Mesothelial cell of epicardium (in vitro differentiated cells): ENCODE results near the gene CCL4L2. TPM values are rescaled to one million over a fixed set of nuclear protein-coding genes. Genes with fewer than 3 reads are reported as not detected.
"Not testable (repeated sequence)": the region's sequence is repeated elsewhere in the genome, so short reads cannot be mapped to it uniquely, and the experiment has no call there.

ENCODE experiments used
- DNase-seq, 2 experiments: peaks; one replicate each; pipeline ENCODE4 v3.0.0; 2021; ENCODE audit warnings: low spot score in 2 of 2; ENCODE audit not compliant: unreplicated experiment in 2 of 2
- H3K27ac Mint-ChIP-seq: 2 replicates; pipeline ENCODE4 v1.8.0; 2021; ENCODE audit warnings: mixed read lengths
- H3K27me3 Mint-ChIP-seq: 2 replicates; pipeline ENCODE4 v1.8.0; 2021; ENCODE audit warnings: low read depth, mixed read lengths
- H3K36me3 Mint-ChIP-seq: 2 replicates; pipeline ENCODE4 v1.8.0; 2021; ENCODE audit warnings: mixed read lengths
- H3K4me1 Mint-ChIP-seq: 2 replicates; pipeline ENCODE4 v1.8.0; 2021; ENCODE audit warnings: mixed read lengths
- H3K4me3 Mint-ChIP-seq: 2 replicates; pipeline ENCODE4 v1.8.0; 2021; ENCODE audit warnings: mild to moderate bottlenecking, moderate library complexity, mixed read lengths
- H3K9me3 Mint-ChIP-seq: 2 replicates; pipeline ENCODE4 v1.8.0; 2021; ENCODE audit warnings: mixed read lengths
- total RNA-seq: library from RNA; stranded (reverse); gene quantifications from 3 replicates; pipeline ENCODE4 v1.2.1, GENCODE V29; 2021
- TF ChIP-seq, protein P1 (sequence below): fragments of 200-600 bp; sonication (generic); IDR thresholded peaks from one replicate; pipeline ENCODE4 v1.5.0; 2021; ENCODE audit warnings: antibody characterized with exemption; ENCODE audit not compliant: unreplicated experiment

CCL4L2 gene
- total RNA-seq, 1 donor from 2014 or later = not detected

GRCh38 chr17:36184023-36184765 is 26.7 kb upstream of the CCL4L2 start:
- DNase-seq = no peak

GRCh38 chr17:36185416-36185815 is 25.4 kb upstream of the CCL4L2 start:
- no peak overlapping the region for H3K27ac Mint-ChIP-seq
- DNase-seq = no peak
- no peaks in the 10 kb centered on the region for H3K36me3 Mint-ChIP-seq
- peaks cover 6% of the 10 kb centered on the region for H3K4me1 Mint-ChIP-seq
- peaks cover 77% of the 10 kb centered on the region for H3K27me3 Mint-ChIP-seq
- H3K4me3 Mint-ChIP-seq = no peak overlapping the region
- TF ChIP-seq, protein P1, sequence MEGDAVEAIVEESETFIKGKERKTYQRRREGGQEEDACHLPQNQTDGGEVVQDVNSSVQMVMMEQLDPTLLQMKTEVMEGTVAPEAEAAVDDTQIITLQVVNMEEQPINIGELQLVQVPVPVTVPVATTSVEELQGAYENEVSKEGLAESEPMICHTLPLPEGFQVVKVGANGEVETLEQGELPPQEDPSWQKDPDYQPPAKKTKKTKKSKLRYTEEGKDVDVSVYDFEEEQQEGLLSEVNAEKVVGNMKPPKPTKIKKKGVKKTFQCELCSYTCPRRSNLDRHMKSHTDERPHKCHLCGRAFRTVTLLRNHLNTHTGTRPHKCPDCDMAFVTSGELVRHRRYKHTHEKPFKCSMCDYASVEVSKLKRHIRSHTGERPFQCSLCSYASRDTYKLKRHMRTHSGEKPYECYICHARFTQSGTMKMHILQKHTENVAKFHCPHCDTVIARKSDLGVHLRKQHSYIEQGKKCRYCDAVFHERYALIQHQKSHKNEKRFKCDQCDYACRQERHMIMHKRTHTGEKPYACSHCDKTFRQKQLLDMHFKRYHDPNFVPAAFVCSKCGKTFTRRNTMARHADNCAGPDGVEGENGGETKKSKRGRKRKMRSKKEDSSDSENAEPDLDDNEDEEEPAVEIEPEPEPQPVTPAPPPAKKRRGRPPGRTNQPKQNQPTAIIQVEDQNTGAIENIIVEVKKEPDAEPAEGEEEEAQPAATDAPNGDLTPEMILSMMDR = no peak
- H3K9me3 Mint-ChIP-seq = no peaks in the 10 kb centered on the region

More at GRCh38 chr17:36184023-36184765, 26.7 kb upstream of the CCL4L2 start:
- Mint-ChIP-seq H3K4me1 (peaks cover 6% of the 10 kb centered on the region), H3K36me3 (no peaks in the 10 kb centered on the region), H3K27me3 (peaks cover 79% of the 10 kb centered on the region), H3K9me3 (no peaks in the 10 kb centered on the region), H3K27ac (no peak overlapping the region), H3K4me3 (peak overlapping the region; percentile 76)
- TF ChIP-seq, protein P1 = no peak

GRCh38 chr17:36186810-36187763 is 23.8 kb upstream of the CCL4L2 start:
- DNase-seq = peak in 1 of 2 experiments; percentile 33
- not testable (repeated sequence) for H3K36me3 Mint-ChIP-seq, H3K9me3 Mint-ChIP-seq, H3K4me3 Mint-ChIP-seq, H3K4me1 Mint-ChIP-seq, H3K27ac Mint-ChIP-seq
- peaks cover 64% of the 10 kb centered on the region for H3K27me3 Mint-ChIP-seq

- not testable (repeated sequence) for H3K9me3 Mint-ChIP-seq, H3K4me1 Mint-ChIP-seq, DNase-seq, H3K27ac Mint-ChIP-seq, H3K4me3 Mint-ChIP-seq, H3K36me3 Mint-ChIP-seq
- peaks cover 60% of the 10 kb centered on the region for H3K27me3 Mint-ChIP-seq
Observed at GRCh38 chr17:36187943-36188665, 22.8 kb upstream of the CCL4L2 start.

DNA sequence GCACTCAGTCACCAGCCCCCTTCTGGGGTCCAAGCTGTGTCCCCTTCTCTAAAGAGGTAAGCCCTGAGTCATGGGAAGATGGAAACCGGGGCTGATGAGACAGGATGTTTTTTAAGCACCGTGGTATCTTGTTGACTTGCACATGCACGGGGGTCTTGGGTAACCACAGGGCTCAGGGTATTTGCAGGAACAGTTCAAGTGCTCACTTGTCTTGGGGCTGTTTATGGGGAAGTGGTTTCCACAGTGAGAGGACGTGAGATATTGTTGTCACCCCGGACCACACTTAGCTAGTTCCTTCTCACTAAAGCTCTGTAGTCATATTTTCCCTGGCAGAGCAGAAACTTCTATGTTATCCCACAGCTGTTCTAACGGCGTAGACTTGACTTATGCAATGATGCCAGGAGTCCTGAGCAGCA is 22.0 kb upstream of the CCL4L2 start:
- H3K4me1 Mint-ChIP-seq = peaks cover 7% of the 10 kb centered on the region
- H3K4me3 Mint-ChIP-seq = no peak overlapping the region
- TF ChIP-seq, protein P1 = no peak
- H3K9me3 Mint-ChIP-seq = no peaks in the 10 kb centered on the region
- peaks cover 53% of the 10 kb centered on the region for H3K27me3 Mint-ChIP-seq
- no peaks in the 10 kb centered on the region for H3K36me3 Mint-ChIP-seq
- H3K27ac Mint-ChIP-seq = no peak overlapping the region
- DNase-seq = no peak

DNA sequence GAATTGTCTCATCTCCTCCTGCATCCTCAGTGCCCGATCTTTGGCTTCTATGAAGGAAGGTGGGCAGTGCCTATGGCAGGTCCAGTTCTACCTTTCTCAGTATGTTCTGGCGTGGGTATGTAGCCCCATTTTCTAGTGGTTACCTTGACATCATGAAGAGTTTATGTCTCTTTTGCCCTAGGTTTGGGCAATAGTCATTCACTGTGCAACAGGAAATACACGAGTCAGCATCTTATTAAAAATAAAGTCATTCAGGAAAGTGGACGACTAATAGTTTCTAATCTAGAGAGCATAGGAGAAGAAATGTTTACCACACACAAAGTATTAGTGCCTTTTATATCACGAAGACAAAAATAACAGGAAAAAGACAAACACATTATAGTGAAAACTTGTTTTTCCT is 20.9 kb upstream of the CCL4L2 start:
- not testable (repeated sequence) for H3K27ac Mint-ChIP-seq, H3K4me1 Mint-ChIP-seq, H3K36me3 Mint-ChIP-seq, H3K4me3 Mint-ChIP-seq, DNase-seq, H3K9me3 Mint-ChIP-seq
- peaks cover 47% of the 10 kb centered on the region for H3K27me3 Mint-ChIP-seq

DNA sequence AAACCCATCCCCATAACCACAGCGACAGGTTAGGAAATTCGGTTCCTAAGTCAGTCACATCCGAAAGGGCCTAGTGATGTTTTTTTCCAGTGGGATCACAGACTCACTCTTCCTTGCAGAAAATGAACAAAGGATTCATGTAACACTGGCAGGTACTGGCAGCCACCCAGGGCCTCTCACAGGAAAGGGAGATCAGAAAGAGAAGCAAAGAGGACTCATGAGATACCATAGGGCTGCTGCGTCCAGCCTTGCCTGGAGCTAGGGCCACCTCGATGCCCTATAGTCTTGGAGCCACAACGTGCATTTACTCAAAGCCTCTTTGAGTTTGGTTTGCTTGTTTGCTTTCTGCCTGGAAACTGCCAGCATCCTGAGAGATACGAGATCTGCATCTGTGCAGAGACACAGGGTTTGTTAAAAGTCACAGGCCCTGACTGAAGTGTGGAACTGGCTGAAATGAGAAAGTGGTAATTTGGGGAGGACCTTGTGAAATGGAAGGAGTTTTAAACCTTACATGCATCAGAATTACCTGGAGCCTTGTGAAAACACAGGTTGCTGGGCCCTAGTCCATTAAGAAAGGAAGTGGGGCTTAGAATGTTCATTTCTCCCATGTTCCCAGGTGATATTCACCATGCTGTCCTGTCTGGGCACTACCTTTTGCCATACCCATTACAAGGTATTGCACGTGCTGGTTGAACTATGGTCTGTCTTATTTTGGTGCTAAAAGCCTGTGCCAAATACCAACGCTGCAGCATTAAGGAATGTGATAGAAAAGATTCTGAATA is 20.1 kb upstream of the CCL4L2 start:
- not testable (repeated sequence) for H3K27ac Mint-ChIP-seq, H3K4me1 Mint-ChIP-seq, H3K36me3 Mint-ChIP-seq, H3K9me3 Mint-ChIP-seq, H3K4me3 Mint-ChIP-seq, DNase-seq
- peaks cover 44% of the 10 kb centered on the region for H3K27me3 Mint-ChIP-seq
